Stimulated activated naive CD4-positive, alpha-beta T cell (primary cell): ENCODE results near the gene FLYWCH1.

Experiments
- DNase-seq, 6 experiments: peaks; one replicate each; lab custom pipeline; 2025; lab: John Stamatoyannopoulos, UW

Gene FLYWCH1

GRCh38 chr16:2969545-2970521 lies 58.1 kb downstream of the FLYWCH1 start:
- peak in 5 of 6 experiments; percentile 13 to 52 (median 43) for DNase-seq

- no peak for DNase-seq
Measured at GRCh38 chr16:2970563-2970962, 58.8 kb downstream of the FLYWCH1 start.

GRCh38 chr16:2971134-2971984 lies 59.6 kb downstream of the FLYWCH1 start:
- DNase-seq: no peak

- DNase-seq: no peak
Measured at GRCh38 chr16:2971985-2972784, 60.5 kb downstream of the FLYWCH1 start.

GRCh38 chr16:2973093-2973492 lies 61.4 kb downstream of the FLYWCH1 start:
- DNase-seq: no peak

GRCh38 chr16:2973605-2974318 lies 62.0 kb downstream of the FLYWCH1 start:
- no peak for DNase-seq

- no peak for DNase-seq
Measured at GRCh38 chr16:2974319-2975056, 62.8 kb downstream of the FLYWCH1 start.

GRCh38 chr16:2975161-2975795 lies 63.5 kb downstream of the FLYWCH1 start:
- no peak for DNase-seq

GRCh38 chr16:2976201-2976600 lies 64.5 kb downstream of the FLYWCH1 start:
- DNase-seq: no peak

GRCh38 chr16:2976673-2977072 lies 64.9 kb downstream of the FLYWCH1 start:
- DNase-seq: no peak

GRCh38 chr16:2977440-2977839 lies 65.7 kb downstream of the FLYWCH1 start:
- DNase-seq: no peak

GRCh38 chr16:2979669-2980226 lies 68.0 kb downstream of the FLYWCH1 start:
- DNase-seq: no peak

- peak; percentile 83 to 94 (median 90) for DNase-seq
Measured at GRCh38 chr16:2980227-2981176, 68.8 kb downstream of the FLYWCH1 start, which contains the start of gene PKMYT1. TSS of gene PKMYT1 (minus strand) at chr16:2980446. CDS start at chr16:2979657, 789 bp downstream.

- DNase-seq: no peak
Measured at GRCh38 chr16:2981177-2981898, 69.6 kb downstream of the FLYWCH1 start.

GRCh38 chr16:2981899-2982250 lies 70.1 kb downstream of the FLYWCH1 start:
- DNase-seq: no peak

GRCh38 chr16:2982402-2982801 lies 70.7 kb downstream of the FLYWCH1 start:
- DNase-seq: no peak

- peak in 5 of 6 experiments; percentile 21 to 60 (median 51) for DNase-seq
Measured at GRCh38 chr16:2983706-2984136, 72.0 kb downstream of the FLYWCH1 start.

- DNase-seq: no peak
Measured at GRCh38 chr16:2985462-2985861, 73.7 kb downstream of the FLYWCH1 start.
